HCT116 (cell line): ENCODE measurements around the gene CAPN9. TPM values are rescaled to one million over a fixed set of nuclear protein-coding genes. Genes with fewer than 3 reads are reported as not detected.

ENCODE experiments used
- ATAC-seq: fragments of 200-7000 bp; cut with Tn5 transposase; 2 replicates; pipeline ENCODE4 v1.9.1; 2020; ENCODE audit warnings: mild to moderate bottlenecking, moderate library complexity
- BruUV-seq: library from RNA; stranded (reverse); fragments of 400-500 nt; replicated peaks from 2 replicates; lab custom pipeline; 2021; lab: Mats Ljungman, UMichigan
- CTCF ChIA-PET: fragments of 300-600 bp; sonication (Branson Sonifier 250); formaldehyde crosslinking; loops from one replicate; lab custom pipeline; 2021; ENCODE audit warnings: antibody characterized with exemption; lab: Charles Lee
- POLR2A ChIA-PET: fragments of 300-600, 350-600 bp; sonication (Branson Sonifier 250); formaldehyde crosslinking; loops from one replicate; lab custom pipeline; 2021; ENCODE audit warnings: antibody characterized with exemption; lab: Charles Lee
- RAD21 ChIA-PET, 2 experiments: fragments of 300-600 bp; sonication (Branson Sonifier 250); formaldehyde crosslinking; loops; one replicate each; lab custom pipeline; 2023; ENCODE audit warnings: low total read pairs in 2 of 2; ENCODE audit not compliant: uncharacterized antibody in 2 of 2, unreplicated experiment in 2 of 2, low non-redundant PET in 1 of 2; lab: Charles Lee
- DNase-seq: peaks from one replicate; pipeline ENCODE4 v3.0.0-alpha.2; 2010; ENCODE audit warnings: low read depth, low spot score
- H2AFZ ChIP-seq: fragments of 200-600 bp; shearing (Covaris generic), sonication (generic); 2 replicates; pipeline ENCODE4 v1.6.1; 2017; ENCODE audit warnings: low read depth, mixed run types, mixed read lengths, antibody characterized with exemption, low read length; ENCODE audit not compliant: poor library complexity, severe bottlenecking
- H3K27ac ChIP-seq: 2 replicates; pipeline ENCODE4 v1.5.1; 2012; ENCODE audit warnings: low read depth, low read length
- H3K27me3 ChIP-seq: fragments of 200-600 bp; sonication (generic); 2 replicates; pipeline ENCODE4 v1.6.1; 2016; ENCODE audit warnings: mixed run types, low read length, mixed read lengths; ENCODE audit not compliant: insufficient read depth
- H3K36me3 ChIP-seq, 2 experiments: fragments of 200-500 bp in 1 of 2; fragments of 200-600 bp in 1 of 2; sonication (Bioruptor generic) in 1 of 2; sonication (generic) in 1 of 2; 2 replicates each; pipeline versions ENCODE4 v1.5.1 to v1.6.1; 2014 to 2016; ENCODE audit warnings: low read length in 2 of 2, inconsistent platforms in 1 of 2, mixed read lengths in 1 of 2, mixed run types in 1 of 2; ENCODE audit not compliant: insufficient read depth in 2 of 2, control insufficient read depth in 1 of 2
- H3K4me1 ChIP-seq, 2 experiments: fragments of 200-600 bp in 1 of 2; sonication (generic) in 1 of 2; 2 replicates each; pipeline versions ENCODE4 v1.5.1 to v1.6.1; 2012 to 2017; ENCODE audit warnings: low read length in 2 of 2, inconsistent platforms in 1 of 2, mild to moderate bottlenecking in 1 of 2, mixed read lengths in 1 of 2, mixed run types in 1 of 2, moderate library complexity in 1 of 2; ENCODE audit not compliant: insufficient read depth in 2 of 2, control insufficient read depth in 1 of 2
- H3K4me2 ChIP-seq: fragments of 200-600 bp; sonication (generic); 2 replicates; pipeline ENCODE4 v1.6.1; 2017; ENCODE audit warnings: mixed run types, low read length, mixed read lengths
- H3K4me3 ChIP-seq, 2 experiments: fragments of 200-600 bp in 1 of 2; sonication (generic) in 1 of 2; replicated peaks in 1 of 2; 2 replicates each; pipeline ENCODE4 v1.5.1; 2011 to 2016; ENCODE audit warnings: low read length in 2 of 2, control low read depth in 1 of 2, low read depth in 1 of 2, mild to moderate bottlenecking in 1 of 2, mixed read lengths in 1 of 2, mixed run types in 1 of 2
- H3K79me2 ChIP-seq: fragments of 200-600 bp; sonication (generic); 2 replicates; pipeline ENCODE4 v1.6.1; 2017; ENCODE audit warnings: mild to moderate bottlenecking, mixed run types, low read length, moderate library complexity, mixed read lengths; ENCODE audit not compliant: insufficient read depth
- H3K9ac ChIP-seq: fragments of 200-600 bp; sonication (generic); 2 replicates; pipeline ENCODE4 v1.6.1; 2016; ENCODE audit warnings: low read length, mixed read lengths
- H3K9me2 ChIP-seq: fragments of 200-600 bp; sonication (generic), shearing (Covaris generic); 2 replicates; pipeline ENCODE4 v1.6.1; 2017; ENCODE audit warnings: mixed run types, mild to moderate bottlenecking, moderate library complexity; ENCODE audit not compliant: insufficient read depth
- H3K9me3 ChIP-seq, 2 experiments: fragments of 200-500 bp in 1 of 2; fragments of 200-600 bp in 1 of 2; sonication (Bioruptor generic) in 1 of 2; sonication (generic) in 1 of 2; 2 replicates each; pipeline ENCODE4 v1.6.1; 2014 to 2017; ENCODE audit warnings: low read length in 2 of 2, mixed read lengths in 2 of 2, inconsistent platforms in 1 of 2, low read depth in 1 of 2, mild to moderate bottlenecking in 1 of 2, mixed run types in 1 of 2, moderate library complexity in 1 of 2; ENCODE audit not compliant: control insufficient read depth in 1 of 2, insufficient read depth in 1 of 2
- H4K20me1 ChIP-seq: fragments of 200-600 bp; sonication (generic), shearing (Covaris generic); 2 replicates; pipeline ENCODE4 v1.6.1; 2017; ENCODE audit warnings: mixed run types, mild to moderate bottlenecking, moderate library complexity; ENCODE audit not compliant: insufficient read depth
- ATF3 ChIP-seq: IDR thresholded peaks from 2 replicates; pipeline ENCODE4 v1.6.1; 2012
- CEBPB ChIP-seq: IDR thresholded peaks from 2 replicates; pipeline ENCODE4 v1.6.1; 2012; ENCODE audit warnings: low read depth
- ELF1 ChIP-seq: IDR thresholded peaks from 2 replicates; pipeline ENCODE4 v1.6.1; 2012; ENCODE audit warnings: low read depth, borderline replicate concordance
- EZH2 ChIP-seq: fragments of 200-600 bp; sonication (generic); IDR thresholded peaks from 2 replicates; pipeline ENCODE4 v1.6.1; 2017; ENCODE audit warnings: antibody characterized with exemption, mixed run types
- EZH2phosphoT487 ChIP-seq: fragments of 200-600 bp; IDR thresholded peaks from 2 replicates; pipeline ENCODE4 v1.6.1; 2018; ENCODE audit warnings: antibody characterized with exemption, borderline replicate concordance
- FOSL1 ChIP-seq: IDR thresholded peaks from 2 replicates; pipeline ENCODE4 v1.6.1; 2012; ENCODE audit warnings: low read depth
- JUND ChIP-seq: IDR thresholded peaks from 2 replicates; pipeline ENCODE4 v1.6.1; 2012
- MAX ChIP-seq: IDR thresholded peaks from 2 replicates; pipeline ENCODE4 v1.6.1; 2012
- POLR2A ChIP-seq: IDR thresholded peaks from 2 replicates; pipeline ENCODE4 v1.7.0; 2011; ENCODE audit warnings: borderline replicate concordance; ENCODE audit not compliant: insufficient read depth, insufficient read length; ENCODE audit errors: extremely low read depth
- RAD21 ChIP-seq: IDR thresholded peaks from 2 replicates; pipeline ENCODE4 v1.6.1; 2012; ENCODE audit warnings: low read depth, mild to moderate bottlenecking
- REST ChIP-seq: IDR thresholded peaks from 2 replicates; pipeline ENCODE4 v1.6.1; 2012; ENCODE audit warnings: low read depth
- SIN3A ChIP-seq: IDR thresholded peaks from 2 replicates; pipeline ENCODE4 v1.6.1; 2012; ENCODE audit warnings: low read depth
- SP1 ChIP-seq: IDR thresholded peaks from 2 replicates; pipeline ENCODE4 v1.6.1; 2012; ENCODE audit warnings: low read depth
- TCF7L2 ChIP-seq: IDR thresholded peaks from 2 replicates; pipeline ENCODE4 v1.7.0; 2011; ENCODE audit warnings: borderline replicate concordance, inconsistent platforms; ENCODE audit not compliant: insufficient read depth, insufficient read length; ENCODE audit errors: extremely low read depth
- ZBTB33 ChIP-seq: IDR thresholded peaks from 2 replicates; pipeline ENCODE4 v1.6.1; 2011; ENCODE audit warnings: mild to moderate bottlenecking, low read length, moderate library complexity; ENCODE audit not compliant: insufficient replicate concordance; ENCODE audit errors: extremely low read depth
- ZFX ChIP-seq: fragments of 450-650 bp; IDR thresholded peaks from 2 replicates; pipeline ENCODE4 v1.6.1; 2017
- ZNF274 ChIP-seq: fragments of 200-500 bp; sonication (Bioruptor generic); IDR thresholded peaks from 2 replicates; pipeline ENCODE4 v1.6.1; 2014; ENCODE audit warnings: mild to moderate bottlenecking, low read depth, low read length, inconsistent platforms
- intact Hi-C: fragments of 100-400 bp; cut with micrococcal nuclease; formaldehyde crosslinking; loops from 2 replicates; pipeline ENCODE4 v1.10.0; 2022
- total RNA-seq: library from RNA; stranded (reverse); gene quantifications from one replicate; pipeline ENCODE4 v1.2.1, GENCODE V29; 2021; ENCODE audit not compliant: unreplicated experiment

The CAPN9 gene
- total RNA-seq, 1 experiment from 2014 or later = not detected

GRCh38 chr1:230708631-230709580, 38.3 kb upstream of the CAPN9 start:
- Histone ChIP-seq H3K4me1 (no peaks in the 10 kb centered on the region), H3K9me2 (no peaks in the 10 kb centered on the region), H3K9ac (no peak overlapping the region), H3K27ac (no peak overlapping the region), H3K79me2 (no peaks in the 10 kb centered on the region), H4K20me1 (no peaks in the 10 kb centered on the region), H3K4me3 (no peak overlapping the region), H3K4me2 (no peak overlapping the region), H3K9me3 (no peaks in the 10 kb centered on the region), H2AFZ (no peak overlapping the region), H3K36me3 (no peaks in the 10 kb centered on the region), H3K27me3 (no peaks in the 10 kb centered on the region)
- ChIA-PET CTCF (no interaction called here), RAD21 (no interaction called here), POLR2A (no interaction called here)
- intact Hi-C loops = no loop called here
- no peak for TF ChIP-seq ZBTB33
- no peak for TF ChIP-seq MAX
- no peak for TF ChIP-seq RAD21
- no peak for TF ChIP-seq ZNF274
- no peak for TF ChIP-seq FOSL1
- TF ChIP-seq REST = no peak
- no peak for TF ChIP-seq EZH2
- TF ChIP-seq CEBPB = no peak; the same call in 1 of the 2 replicates
- TF ChIP-seq POLR2A = no peak
- no peak for TF ChIP-seq SP1
- TF ChIP-seq TCF7L2 = no peak
- TF ChIP-seq JUND = no peak
- no peak for TF ChIP-seq ELF1
- no peak for TF ChIP-seq ZFX
- TF ChIP-seq SIN3A = no peak
- no peak for TF ChIP-seq ATF3
- no peak for TF ChIP-seq EZH2phosphoT487
- BruUV-seq = no TSS peak
- DNase-seq (no peak), ATAC-seq (0 out of 2 replicates have a peak, but pooled peaks have one; percentile 9)
